D341Med (cell line): ENCODE measurements around the gene CEP78.

ENCODE experiments used
- DNase-seq: peaks from one replicate; pipeline ENCODE4 v3.0.0; 2012; ENCODE audit warnings: low spot score

CEP78 gene

GRCh38 chr9:78288214-78288892 is 52.5 kb downstream of the CEP78 start:
- no peak for DNase-seq

DNA sequence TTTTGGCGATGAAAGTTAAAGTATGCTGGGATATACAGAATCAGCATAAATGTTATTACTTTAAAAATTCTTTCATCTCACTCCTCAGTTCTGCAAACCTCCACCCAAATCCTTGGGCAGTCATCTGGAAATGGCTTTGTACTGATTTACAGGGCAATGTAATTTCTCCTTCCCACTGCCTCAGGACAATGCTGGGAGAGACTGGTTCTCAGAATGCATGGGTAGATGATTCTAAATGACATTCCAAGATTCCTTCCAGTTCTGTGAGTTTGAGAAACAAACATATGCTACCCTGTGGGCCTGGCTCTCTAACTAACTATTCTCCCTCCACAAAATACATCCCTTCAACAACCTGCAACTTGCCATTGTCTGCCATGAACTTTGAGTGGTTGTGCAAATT is 53.6 kb downstream of the CEP78 start:
- DNase-seq = no peak

- no peak for DNase-seq
Measured at GRCh38 chr9:78291240-78291925, 55.5 kb downstream of the CEP78 start.

GRCh38 chr9:78292026-78292425 is 56.2 kb downstream of the CEP78 start:
- DNase-seq = no peak

DNA sequence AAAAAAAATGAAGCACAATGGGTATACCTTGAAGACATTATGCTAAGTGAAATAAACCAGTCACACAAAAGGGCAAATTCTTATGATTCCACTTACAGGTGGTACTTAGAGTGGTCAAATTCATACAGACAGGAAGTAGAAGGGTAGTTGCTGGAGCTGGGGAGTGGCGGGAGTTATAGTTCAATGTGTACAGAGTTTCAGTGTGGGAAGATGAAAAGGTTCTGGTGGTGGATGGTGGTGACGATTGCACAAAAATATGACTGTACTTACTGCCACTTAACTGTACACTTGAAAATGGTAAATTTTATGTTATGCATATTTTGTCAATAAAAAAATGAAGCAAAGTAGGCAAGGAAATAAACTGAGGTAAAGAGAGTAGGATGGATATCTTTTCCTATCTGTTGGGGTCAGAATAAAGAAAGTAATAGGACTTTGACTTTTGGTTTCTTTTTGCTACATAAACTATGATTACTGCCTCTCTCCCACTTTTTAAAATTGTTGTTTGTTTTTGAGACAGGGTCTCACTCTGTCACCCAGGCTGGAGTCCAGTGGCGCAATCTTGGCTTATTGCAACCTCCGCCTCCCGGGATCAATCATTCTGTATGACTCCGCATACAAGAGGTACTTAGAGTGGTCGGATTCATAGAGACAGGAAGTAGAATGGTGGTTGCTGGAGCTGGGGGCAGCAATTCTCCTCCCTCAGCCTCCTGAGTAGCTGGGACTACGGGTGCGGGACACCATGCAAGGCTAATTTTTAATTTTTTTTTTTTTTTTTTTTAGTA is 57.0 kb downstream of the CEP78 start:
- DNase-seq = no peak

GRCh38 chr9:78294290-78295176 is 58.7 kb downstream of the CEP78 start:
- no peak for DNase-seq

DNA sequence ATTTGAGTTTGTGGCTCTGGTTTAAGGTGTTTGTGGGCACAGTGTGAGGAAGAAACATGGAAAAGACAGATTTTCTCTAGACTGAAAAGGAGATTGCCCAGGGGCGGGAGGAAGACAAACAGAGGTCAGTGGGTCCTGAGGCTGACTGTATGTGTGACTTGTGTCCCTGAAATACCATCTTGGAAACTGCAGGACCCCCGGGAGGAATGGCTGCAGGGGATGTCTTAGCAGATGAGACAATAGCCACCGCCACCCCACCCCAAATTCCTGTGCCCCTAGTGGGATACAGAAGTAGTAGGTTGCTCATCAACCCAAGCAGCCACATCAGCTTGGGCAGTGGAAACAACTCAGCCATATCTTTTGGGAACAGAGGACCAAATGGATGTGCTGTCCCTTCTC is 59.3 kb downstream of the CEP78 start:
- no peak for DNase-seq

- no peak for DNase-seq
Measured at GRCh38 chr9:78295731-78296130, 59.9 kb downstream of the CEP78 start.

GRCh38 chr9:78296201-78296892 is 60.5 kb downstream of the CEP78 start:
- DNase-seq = peak; percentile 45

DNA sequence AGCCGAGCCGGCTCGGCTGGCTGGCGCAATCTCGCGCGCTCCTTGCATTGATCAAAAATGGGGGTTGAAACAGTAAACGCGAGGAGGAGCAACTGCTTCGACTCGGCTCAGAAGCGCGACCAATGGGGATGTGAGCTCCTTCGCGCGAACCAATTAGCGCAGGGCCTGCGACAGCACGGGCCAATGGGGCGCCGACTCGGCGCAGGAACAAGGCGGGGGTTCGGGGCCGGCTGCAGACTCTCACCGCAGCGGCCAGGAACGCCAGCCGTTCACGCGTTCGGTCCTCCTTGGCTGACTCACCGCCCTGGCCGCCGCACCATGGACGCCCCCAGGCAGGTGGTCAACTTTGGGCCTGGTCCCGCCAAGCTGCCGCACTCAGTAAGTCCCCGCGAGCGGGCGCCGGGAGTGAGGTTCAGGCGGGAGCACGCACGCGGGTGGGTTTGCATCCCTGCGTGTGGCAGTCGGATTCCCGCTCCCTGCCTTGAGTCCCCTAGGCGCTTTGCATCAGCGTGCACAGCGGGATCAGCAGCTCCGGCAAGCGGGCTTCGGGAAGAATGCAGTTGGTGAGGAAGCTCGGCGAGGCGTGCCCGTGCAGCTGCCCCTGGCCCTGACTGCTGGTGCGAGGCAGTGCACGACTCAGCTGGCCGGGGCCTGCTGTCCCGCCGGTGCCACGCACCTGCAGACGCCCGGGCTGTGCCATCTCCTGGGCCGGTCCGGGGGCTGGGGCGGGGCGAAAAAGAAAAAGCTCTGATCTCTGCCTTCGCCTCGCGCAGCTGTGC is 61.2 kb downstream of the CEP78 start, which contains the start of gene PSAT1:
Gene PSAT1 (plus strand): TSS at position 233 of the 779 bp plus-strand sequence. CDS start 86 bp downstream, at position 319.
- DNase-seq = peak; percentile 92

DNA sequence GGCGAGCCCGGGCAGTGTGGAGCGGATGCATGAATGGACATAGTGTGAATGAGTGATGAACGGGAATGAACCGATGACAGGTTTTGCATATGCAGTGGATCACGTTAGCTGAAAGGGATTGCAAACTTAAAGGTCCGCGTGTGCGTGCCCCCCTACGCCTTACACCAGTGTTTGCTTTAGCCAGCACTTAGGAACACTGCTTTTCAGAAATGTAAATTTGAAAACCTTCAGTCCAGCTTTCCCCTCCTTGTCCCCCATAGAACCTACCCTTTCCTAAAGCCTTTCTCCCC is 61.7 kb downstream of the CEP78 start:
- no peak for DNase-seq

DNA sequence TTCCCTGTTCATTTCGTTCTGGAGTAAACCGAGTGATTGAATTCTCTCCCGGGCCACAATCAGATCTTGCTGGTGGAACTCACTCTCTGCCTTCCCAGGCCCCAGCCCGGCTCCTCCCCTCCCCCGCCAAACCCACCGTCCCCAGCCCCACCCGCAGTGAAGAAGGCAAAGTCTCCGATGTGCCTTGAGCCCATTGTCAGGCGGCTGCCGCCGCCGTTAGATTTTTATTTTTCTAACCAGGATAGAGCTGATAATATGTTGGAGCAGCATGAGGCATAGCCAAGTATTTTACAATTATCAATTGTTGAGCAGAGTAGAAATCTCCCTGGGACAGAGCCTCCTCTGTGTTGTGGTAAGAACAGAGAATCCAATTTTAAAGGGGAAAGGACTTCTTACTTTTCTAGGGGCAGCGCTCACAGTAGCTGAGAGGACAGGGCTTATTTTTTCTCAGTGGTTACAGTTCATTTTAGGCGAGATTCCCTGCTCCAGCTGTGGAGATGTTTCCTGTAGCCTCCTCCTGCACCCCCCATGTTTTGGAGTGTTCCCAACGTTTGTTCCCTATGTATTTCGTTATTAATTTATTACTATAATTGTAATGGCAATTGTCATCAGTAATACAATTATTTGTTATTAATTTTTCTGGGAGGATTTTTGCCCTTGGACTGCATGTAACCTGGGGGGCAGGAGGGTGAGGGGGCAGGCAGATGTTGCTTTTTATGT is 62.3 kb downstream of the CEP78 start:
- DNase-seq = peak; percentile 49

DNA sequence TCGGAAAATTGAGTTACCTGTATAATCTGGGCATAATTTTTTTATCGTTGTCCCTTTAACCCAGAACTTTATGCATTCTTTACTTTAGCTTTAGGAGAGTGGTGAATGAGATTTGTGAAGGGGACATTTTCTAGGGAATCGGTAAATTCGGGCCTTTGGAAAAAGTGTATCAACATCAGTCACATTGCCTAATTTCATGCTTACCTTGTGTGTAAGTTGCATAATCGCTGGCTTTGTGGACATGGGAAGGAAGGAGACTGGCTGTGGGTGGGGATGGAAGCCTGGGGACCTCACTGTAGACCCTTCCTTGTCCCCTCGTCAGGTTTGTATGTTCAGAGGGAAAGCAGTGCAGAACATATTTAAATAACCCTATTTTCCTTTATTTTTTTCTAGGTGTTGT is 64.3 kb downstream of the CEP78 start:
- no peak for DNase-seq

- no peak for DNase-seq
Measured at GRCh38 chr9:78301466-78301865, 65.6 kb downstream of the CEP78 start.

DNA sequence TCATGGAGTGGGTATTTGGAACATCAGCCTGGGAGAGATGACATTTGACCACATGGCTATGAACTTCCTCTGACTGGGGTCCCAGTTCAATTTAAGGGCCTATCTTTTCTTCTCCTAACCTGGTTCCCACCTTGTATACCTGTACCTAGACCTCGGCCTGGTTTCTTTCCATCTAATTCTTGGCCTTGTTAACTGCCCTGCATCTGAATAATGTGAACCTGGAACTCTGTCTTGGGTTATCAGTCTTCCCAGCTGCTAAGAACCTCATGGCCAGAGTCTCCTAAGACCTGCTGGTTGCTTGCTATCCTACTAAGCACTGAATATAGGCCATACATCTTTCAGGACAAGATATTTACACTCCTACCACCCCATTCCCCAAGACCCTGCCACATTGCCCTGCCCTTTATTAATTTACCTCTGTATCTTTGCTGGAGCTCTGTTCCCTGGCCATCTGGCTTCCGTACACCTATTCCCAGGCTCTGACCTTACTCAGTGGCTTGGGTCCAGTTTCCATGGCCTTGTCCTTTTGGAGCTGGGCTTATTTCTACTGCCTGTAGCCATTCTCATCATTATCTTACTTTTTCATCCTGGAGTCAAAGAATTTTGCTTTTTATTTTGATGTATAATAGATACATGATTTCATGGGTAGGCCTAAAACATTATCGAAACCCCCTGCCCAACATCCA is 67.6 kb downstream of the CEP78 start:
- DNase-seq = no peak

DNA sequence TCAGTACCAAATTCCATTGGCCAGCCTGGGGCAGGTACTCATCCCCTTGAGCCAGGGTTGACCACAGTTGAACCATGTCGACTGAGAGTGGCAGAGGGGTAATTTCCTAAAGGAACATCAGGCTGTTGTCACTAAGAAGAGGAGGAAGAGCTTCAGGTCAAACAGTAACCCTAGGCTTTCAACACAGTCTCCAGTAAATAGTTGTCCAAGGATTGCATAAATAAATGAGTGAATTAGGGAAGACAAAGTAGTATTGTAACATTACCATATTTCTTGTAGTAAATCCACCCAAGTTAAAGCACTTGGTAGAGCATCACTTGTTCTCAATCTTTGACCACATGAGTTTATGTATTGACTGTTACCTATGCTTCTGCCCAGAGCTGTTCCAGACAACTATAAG is 68.5 kb downstream of the CEP78 start:
- DNase-seq = no peak

DNA sequence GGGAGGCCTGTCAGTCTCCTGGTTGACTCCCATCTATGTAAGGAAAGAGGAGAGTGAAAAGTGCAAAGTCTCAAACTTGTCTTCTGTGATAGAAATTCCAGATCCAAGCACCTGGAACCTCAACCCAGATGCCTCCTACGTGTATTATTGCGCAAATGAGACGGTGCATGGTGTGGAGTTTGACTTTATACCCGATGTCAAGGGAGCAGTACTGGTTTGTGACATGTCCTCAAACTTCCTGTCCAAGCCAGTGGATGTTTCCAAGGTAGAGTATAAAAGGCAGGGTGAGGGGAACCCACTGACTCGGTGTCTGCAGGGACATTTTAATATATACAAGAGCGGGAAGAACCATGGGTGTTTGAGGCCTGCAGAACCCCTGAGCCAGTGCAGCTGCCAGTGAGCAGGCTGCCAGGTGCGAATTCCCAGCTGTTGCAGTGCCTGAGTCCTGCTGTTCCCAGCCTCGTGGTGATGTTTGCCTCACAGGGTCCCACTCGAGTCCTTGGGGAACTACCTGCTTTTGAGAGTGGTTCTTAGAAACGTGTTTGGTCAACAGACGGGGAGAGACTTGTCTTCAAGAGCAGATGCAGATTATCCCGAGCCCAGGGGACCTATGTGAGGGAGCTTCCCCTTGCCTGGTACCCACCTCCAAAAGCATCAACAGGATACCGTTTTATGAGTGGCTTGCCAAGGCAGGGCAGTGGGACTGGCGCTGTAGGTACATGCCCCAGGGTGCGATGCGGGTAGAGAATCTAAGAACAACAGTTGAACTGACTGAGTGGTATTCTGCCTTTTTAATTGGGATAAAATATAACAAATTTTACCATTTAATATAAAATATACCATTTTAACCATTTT is 70.6 kb downstream of the CEP78 start:
- DNase-seq = no peak

DNA sequence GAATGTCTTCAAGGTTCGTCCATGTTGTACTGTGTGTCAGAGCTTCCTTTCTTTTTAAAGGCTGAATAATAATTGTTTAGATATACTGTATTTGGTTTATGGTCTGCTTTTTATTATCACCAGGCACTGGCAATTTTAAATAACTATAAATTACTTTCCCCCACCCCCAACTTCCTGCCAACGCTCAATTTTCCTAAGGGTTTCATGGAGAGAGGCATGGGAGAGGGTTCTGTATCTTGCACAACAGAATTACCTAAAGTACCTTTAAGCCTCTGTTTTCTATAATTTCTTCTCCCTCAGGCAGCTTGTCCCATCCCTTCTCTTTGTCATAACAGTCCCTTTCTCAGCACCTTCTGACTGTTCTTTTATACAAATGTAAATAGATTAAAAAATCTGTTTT is 71.5 kb downstream of the CEP78 start:
- no peak for DNase-seq

DNA sequence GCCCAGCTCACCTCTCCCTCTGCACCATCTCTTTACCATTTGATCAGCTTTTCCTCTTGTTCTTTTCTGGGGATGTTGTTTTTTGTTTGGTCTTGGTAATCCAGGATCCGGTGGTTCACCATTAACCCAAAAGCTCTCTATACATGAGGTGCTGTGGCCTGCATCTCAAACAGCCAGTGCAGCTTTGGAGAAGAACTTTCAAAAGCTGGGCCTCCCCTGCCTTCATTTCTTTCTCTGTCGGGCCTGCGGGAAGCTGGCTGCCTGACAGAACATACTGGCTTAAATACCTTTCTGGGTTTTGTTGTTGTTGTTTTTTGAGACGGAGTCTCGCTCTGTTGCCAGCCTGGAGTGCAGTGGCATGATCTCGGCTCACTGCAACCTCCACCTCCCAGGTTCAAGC is 73.2 kb downstream of the CEP78 start:
- no peak for DNase-seq
